ENCODE data around the gene NCKAP5.

NCKAP5 gene

DNA sequence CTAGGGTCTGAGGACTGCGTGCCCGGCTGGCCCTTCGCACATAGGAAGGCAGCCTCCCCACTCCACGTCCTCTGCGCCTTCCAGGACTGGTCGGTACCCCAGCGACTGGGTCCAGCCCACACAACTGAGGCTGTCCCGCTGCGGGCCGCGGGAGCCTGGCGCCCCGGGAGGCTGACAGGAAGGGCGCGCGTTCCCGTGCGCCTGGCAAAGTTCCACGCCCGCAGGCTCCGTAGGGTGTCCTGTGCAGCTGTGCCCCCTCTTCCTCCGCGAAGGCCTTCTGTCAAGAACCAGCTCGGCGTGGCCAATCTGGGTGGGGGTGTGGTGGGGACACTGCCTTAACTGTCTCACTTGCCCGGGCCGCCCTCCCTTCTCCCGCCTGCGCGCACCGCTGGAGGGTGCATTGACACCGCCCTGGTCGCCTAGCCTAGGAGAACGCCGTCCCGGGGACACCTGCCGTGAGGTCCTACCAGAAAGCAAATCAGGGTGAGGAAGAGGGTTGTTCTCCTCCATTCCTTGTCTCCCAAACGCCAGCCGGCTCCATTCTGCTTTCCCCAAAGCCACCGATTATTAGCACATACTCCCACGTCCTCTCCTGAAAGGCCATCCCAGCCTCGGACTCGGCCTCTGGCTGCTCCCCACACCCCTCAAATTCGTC is 897.6 kb downstream of the NCKAP5 start:
- no peak for DNase-seq
- in situ Hi-C loops (cut with MboI; ENCODE audit: low pct_unique_long_range_greater_than_20kb, low sequenced_read_pairs): no loop called here

DNA sequence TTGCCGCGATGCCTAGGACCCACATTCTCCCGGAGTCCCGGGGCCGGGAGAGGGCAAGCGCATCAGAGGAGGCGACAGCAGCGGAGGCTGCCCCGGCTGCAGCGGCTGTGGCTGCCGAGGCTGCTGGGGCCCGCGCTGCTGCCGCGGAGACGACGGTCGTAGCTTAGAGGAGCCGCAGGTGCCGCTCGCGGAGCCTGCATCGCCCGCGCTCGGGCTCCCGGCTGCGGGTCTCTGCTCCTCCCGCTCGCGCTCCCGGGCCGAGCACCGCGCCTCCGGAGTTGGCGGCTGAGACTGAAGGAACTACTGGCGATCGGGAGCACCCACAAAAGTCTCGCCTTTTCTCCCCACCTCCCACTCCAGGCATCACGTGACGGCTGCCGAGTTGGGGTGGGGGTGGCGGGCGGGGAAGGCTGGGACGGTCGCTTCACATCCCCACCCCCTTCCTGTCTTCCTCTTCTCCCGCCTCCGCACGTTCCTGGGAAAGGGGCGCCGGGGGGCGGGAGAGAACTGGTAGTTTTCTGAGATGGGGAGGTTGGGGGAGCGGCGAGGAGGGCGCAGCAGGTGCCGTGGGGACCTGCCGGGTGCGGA is 898.3 kb downstream of the NCKAP5 start, which contains the start of gene LYPD1:
Gene LYPD1, minus strand, starts transcription at position 298 of the 588 bp plus-strand sequence. Its CDS starts 273 bp downstream, at position 25.
- in situ Hi-C loops (cut with MboI; ENCODE audit: low pct_unique_long_range_greater_than_20kb, low sequenced_read_pairs): no loop called here
- no peak for DNase-seq

DNA sequence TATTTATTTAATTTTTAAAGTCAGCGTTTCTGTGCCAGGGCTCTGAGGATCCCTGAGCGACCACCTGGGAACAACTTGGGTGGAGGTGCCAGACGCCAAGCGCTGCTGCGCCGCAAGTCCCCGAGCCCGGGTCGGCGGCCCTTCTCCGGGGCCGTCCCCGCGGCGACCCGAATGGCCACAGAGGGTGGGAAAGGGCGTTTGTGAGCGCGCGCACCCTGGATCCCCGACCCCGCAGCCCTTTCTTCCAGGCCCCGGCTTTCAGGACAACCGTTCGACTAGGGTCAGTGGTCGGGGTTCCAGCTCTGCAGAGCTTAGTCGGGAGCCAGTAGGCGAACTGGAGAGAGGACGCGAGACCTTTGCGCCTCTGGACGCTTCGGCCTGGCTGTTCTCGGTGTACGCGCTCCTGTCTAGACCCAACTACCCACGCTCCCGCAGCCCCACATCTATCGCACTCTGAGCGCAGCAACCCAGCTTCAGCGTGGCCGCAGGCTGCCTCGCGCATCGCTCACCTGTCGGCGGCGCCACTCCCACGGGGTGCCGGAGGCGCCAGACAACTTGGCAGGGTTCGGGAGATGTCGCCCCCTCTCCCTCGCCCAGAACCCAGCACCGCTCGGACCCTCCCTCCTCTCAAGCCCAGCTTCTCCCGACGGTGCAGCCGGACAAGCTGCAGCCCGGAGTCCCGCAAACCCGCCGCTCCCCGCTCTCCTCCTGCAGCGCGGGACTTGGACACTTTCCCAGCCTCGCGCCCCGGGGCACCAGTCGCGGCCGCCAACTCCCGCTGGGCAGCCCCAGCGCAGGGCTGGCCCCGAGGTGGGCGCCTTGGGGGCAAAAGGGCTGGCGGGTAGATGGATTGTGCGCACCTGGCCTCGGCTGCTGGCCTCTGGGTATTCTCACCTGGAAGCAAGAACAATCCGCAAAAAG is 899.0 kb downstream of the NCKAP5 start:
- in situ Hi-C loops (cut with MboI; ENCODE audit: low pct_unique_long_range_greater_than_20kb, low sequenced_read_pairs): no loop called here
- DNase-seq: no peak

DNA sequence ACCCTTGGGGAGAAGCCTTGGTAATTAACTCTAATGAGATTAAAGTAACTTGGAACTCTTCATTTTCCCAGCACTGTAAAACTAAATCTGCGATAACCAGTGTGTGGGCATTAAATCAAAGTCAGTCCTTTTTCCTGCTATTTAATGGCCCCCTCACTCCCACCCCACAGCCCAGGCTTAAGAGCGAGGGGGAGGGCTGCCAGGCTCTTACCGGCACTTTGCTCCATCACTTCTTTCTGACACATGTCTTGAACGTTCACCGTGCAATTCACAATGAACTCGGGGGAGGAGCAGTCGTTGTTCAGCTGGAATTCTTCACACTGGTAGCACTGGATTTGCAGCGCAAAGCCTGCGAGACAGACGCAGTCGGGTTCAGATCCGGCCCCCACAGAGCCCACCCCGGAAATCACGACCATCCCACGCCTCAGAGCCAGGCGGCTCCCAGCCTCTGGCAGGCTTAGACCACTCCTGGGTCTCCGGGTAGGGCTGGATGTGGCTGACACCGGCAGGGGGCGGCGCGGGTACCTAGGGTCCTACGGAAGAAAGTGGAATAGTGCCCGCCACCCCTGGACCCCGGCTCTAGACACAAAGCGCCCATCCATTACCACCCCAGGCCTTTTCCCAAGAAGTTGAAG is 900.0 kb downstream of the NCKAP5 start:
- in situ Hi-C loops (cut with MboI; ENCODE audit: low pct_unique_long_range_greater_than_20kb, low sequenced_read_pairs): no loop called here
- no peak for DNase-seq

DNA sequence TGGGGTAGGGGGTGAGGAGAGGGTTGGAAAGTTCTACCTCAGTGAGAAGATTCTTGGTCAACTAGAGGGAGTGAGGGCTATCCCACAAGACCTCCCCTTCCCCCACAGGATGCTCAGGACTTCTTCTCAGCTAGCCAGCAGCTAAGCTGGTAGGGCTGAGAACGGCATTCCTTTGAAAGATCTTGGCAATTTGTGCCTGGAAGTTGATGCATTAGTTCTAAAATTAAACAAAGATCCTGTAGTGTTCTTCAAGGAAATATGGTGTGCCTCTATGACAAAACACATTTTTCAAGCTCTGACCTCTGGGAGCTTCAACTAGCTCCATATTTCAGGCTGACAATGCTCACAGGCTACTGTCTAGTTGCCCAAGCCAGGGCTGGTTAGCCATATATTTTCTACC is 900.6 kb downstream of the NCKAP5 start:
- DNase-seq: no peak
- in situ Hi-C loops (cut with MboI; ENCODE audit: low pct_unique_long_range_greater_than_20kb, low sequenced_read_pairs): no loop called here

DNA sequence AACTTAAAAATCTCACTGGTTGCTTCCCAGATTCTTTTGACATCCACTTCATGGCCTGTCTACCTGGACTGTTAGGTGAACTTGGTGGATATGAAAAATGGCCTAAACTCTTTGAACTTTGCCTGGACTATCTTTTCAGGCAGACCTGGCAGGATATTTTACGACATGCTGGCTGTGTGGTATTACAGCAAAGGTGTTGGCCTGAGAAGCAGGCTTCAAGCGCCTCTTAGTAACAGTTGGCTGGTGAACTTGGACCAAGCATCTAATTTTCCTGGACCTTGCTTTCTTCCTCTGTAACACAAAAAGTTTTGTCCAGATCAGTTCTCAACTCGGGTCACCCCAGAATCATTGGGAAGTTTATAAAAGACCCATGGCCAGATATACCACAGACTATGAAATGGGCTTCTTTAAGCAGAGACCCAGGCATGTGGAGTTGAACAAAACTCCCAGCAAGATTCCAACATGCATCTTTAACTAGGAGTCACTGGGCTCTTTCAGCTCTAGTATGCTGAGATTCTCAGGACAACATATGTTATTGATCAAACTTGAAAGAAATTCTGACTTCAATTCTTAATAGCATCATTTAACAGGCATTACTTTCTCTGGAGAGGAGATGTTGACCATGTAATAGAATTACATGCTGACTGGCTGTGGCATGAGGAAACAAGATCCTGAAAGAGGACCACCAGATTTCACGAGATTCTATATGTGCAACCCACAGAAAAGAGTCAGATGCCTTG is 902.7 kb downstream of the NCKAP5 start:
- in situ Hi-C loops (cut with MboI; ENCODE audit: low pct_unique_long_range_greater_than_20kb, low sequenced_read_pairs): no loop called here
- DNase-seq: no peak

DNA sequence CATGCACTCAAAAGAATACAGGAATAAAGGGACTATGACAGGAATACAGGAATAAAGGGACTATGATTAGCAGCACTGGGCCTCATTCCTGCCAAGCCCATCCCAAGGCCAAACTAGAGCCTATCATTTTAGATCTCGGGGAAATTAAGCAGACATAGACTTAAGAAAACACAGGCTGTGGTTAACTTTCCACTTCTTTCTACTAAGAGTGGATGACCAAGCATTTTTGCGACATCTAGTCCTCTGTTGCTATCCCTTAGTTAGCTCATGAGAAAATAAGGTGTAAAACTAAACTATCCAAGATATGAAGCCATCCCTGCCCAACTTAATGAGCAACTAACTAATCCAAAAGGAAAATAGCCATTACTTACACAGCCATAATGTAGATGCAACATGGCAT is 904.2 kb downstream of the NCKAP5 start:
- in situ Hi-C loops (cut with MboI; ENCODE audit: low pct_unique_long_range_greater_than_20kb, low sequenced_read_pairs): no loop called here
- DNase-seq: no peak

DNA sequence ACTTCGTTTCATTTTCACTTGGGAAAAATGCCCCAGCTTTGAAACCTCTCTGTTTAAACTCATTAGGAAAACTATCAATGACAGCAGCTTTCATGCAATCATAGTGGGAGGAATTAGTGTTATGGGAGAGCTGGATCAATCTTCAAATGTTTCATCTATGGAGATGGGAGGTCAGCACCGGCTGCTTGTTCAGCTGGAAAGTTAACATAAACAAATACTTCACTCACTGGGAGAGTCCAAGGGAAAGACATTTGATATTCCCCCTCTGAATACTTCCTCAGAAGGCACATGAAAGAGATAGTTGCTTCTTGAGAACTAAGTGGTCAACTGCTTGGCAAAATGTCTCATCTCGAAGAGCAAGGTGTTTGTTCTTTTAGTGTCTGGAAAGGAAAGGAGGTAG is 905.5 kb downstream of the NCKAP5 start:
- in situ Hi-C loops (cut with MboI; ENCODE audit: low pct_unique_long_range_greater_than_20kb, low sequenced_read_pairs): no loop called here
- no peak for DNase-seq

DNA sequence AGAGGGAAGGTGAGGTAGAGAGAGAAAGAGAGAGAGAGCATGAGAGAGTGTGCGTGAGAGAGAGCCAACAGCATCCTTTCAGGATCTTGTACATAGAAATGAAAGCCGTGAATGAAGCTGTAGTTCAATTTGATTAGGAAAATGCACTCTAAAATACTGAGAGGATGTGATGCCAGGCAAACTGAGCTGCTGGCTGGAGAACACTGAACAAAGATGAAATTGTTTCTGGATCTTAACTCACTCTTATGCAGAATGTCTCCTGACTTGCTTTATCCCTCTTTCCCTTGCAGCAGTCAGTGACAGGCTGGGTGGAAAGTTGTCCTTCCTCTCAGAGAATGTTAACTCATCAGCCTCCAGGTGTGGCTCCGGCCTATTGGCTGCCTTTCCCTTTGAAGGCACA is 908.9 kb downstream of the NCKAP5 start:
- in situ Hi-C loops (cut with MboI; ENCODE audit: low pct_unique_long_range_greater_than_20kb, low sequenced_read_pairs): no loop called here
- no peak for DNase-seq

DNA sequence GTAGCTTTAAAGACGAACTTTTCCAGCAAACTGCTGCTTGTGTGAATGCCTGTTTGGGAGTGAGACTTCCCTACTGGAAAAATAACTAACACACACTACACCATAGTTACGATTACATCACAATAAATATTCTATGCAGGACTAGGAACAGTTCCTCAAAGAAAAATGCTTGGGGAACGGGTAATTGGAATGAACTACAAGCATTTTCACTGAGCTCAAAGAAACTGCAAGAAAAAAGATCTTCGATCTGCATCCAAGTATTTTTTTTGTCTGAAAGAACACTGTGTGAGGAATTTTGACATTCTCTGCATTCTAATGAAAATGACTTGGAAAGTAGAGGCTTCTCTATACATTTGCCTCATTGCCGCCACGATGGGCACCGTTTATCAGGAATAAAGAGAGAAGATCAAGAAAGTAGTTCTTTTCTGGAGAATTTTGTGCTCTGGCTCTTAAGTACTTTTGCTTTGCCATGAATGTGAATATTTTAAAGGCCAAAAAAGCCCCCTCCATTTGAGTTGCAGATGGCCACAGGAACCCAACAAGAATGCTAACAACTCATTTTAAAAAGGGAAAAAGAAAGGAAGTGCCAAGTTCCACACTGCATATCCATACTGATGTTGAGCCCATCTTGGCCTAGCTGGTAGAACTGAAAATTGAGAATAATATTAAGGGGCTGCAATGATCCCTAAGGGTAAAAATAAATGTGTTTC is 911.8 kb downstream of the NCKAP5 start:
- no peak for DNase-seq
- in situ Hi-C loops (cut with MboI; ENCODE audit: low pct_unique_long_range_greater_than_20kb, low sequenced_read_pairs): no loop called here

DNA sequence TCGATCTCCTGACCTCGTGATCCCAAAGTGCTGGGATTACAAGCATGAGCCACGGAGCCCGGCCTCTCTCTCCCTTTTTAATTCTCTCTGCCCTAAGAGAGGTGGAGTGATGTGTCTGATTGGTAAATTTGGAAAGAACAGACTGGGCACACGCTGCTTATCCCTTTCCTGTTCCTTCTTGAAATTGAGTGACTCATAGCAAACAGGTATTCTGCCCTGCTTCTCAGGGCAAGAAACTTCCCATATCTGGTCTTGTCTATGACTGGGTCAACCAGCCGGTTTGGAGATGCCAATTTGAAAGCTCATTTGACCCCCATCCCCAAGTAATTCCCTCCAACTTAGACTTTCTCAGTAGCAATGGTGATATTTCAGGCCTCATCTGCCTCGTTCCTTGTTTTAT is 913.3 kb downstream of the NCKAP5 start:
- DNase-seq: no peak
- in situ Hi-C loops (cut with MboI; ENCODE audit: low pct_unique_long_range_greater_than_20kb, low sequenced_read_pairs): no loop called here

DNA sequence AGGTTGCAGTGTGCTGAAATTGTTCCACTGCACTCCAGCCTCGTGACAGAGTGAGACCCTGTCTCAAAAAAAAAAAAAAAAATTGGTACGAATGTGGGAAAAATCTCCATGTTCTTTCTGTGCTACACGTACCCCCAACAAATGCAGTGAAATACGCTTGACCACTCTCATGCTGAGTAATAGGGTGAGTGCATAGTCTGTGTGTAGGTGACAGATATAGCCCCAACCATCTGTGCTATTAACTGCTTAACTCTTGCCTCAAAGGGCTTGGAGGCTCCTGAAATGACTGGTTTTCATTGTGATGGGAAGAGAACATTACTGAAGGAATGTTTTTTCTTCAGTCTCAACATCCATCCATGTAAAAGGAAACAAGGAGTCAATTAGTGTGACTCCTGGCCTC is 913.9 kb downstream of the NCKAP5 start:
- in situ Hi-C loops (cut with MboI; ENCODE audit: low pct_unique_long_range_greater_than_20kb, low sequenced_read_pairs): no loop called here
- DNase-seq: no peak

DNA sequence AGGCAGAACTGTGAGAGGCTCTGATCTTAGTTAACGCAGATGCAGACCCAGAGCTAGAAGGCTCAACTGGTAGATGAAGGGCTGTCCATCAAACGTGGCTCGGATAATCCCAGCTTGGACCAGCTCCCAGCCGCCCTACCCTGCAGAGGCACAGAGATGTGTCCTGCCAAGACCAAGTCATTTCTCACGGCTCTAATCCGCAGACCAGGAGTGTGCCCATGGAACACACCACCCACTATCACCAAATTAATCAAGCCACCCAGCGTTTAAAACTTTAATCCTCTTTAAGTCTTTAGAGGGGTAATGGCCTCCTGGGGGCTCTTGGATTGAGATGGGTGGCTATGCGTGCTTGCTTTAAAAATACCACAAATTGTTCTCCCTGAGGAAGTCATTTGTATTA is 915.8 kb downstream of the NCKAP5 start:
- in situ Hi-C loops (cut with MboI; ENCODE audit: low pct_unique_long_range_greater_than_20kb, low sequenced_read_pairs): no loop called here
- no peak for DNase-seq

DNA sequence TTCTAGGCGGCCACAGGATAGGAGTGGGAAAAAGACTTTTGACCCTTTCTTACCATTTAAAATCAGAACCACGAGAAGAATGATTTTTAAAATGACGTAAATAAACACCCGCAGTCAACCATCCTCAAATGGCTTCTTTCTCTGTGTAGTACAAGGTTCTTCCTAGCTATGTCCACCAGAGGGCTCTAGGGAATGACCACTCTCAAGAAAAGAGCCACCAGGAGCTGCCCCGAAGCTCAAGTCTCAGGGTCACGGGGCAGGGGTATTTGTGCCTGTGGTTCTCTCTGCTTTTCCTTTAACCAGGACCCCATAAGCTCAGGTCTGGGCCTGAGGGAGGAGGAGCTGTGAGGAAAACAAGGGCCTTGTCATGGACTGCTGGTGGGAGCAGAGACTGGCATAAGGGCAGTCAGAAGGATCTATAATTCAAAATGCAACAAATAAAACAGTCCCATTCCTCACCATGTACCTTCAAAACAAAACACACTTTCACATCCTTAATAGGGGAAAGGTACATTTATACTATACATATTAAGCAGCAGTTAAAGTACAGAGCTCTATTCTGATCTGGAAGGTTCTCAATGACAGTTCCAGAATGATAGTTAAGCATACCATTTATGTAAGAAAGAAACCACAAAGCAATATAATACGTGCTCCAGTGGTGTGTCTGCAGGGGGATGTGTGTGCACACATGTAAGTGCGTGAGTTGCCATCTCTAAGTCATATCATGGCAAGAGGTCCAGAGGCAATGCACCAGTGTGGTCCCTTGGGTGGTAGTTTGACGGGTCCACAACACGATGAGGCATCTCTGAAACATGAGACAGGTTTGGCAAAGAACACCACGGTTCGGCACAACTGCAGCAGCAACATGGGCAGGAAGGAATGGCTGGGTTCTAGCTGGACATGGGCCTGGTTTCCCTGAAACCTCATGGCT is 916.9 kb downstream of the NCKAP5 start:
- in situ Hi-C loops (cut with MboI; ENCODE audit: low pct_unique_long_range_greater_than_20kb, low sequenced_read_pairs): no loop called here
- no peak for DNase-seq

DNA sequence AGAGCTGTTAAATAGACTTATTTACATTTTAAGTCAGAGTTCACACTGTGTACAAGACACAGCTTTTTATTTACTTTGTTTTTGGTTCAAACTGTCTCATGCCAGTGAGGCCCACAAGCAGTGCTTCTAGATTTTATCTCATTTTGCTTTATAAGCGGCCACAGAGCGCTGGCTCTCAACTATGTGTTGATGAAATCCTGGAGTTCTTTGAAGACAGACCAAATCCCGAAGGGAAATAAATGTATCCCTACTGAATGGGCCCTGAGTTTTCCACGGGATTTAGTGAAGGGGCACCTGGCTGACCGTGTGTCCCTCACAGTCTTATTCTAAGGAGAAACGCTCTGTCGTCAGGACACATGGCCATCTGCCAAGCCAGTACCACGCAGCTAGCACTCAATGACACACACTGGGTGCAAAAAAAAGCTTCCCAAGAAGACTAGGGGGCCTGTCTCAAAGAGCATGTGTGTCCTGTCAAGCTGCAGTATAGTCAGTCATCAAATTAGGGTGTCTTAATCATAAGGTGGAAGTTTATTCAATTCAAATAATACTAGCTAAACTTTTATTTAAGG is 921.6 kb downstream of the NCKAP5 start:
- in situ Hi-C loops (cut with MboI; ENCODE audit: low pct_unique_long_range_greater_than_20kb, low sequenced_read_pairs): no loop called here
- no peak for DNase-seq

DNA sequence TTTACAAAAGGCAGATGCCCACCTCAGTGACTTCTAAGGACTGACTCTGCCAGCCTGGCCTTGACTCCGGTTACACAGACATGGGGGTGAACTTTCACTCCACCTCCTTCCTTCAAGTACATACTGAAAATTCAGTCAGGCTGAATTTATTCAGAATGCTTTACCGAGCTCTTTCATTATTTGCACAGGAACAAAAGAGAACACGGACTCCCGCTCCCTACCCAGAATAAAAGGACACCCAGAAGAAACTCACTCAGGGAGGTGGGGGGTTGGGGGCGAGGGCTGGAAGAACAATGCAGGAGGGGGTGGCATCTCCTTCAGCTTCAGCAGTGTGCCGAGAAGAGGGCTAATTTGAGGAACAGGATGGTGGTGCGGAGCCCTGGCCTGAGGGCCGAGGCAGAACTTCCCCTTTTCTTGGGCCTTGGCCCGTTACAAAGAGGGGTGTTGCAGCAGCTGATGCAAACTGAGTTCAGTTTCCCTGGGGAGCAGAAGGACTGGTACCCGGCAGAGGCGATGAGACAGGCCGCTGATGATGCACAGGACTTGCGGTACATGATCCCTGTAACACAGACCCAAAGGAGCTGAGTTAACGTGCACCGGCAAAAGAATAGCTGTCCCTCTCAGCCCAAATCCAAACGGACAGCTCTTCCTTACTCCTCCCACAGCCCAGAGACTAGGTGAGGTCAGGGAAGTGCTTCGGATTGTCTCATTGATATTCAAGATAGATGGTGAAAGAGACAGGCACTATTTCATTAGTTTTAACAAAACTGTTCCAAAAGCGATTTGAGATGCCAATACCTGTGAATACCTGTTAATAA is 922.3 kb downstream of the NCKAP5 start:
- in situ Hi-C loops (cut with MboI; ENCODE audit: low pct_unique_long_range_greater_than_20kb, low sequenced_read_pairs): no loop called here
- peak; percentile 5 for DNase-seq

Data from KBM-7 (cell line).